ENCODE data around the gene NAPSA.
"Not testable (repeated sequence)": the region's sequence is repeated elsewhere in the genome, so short reads cannot be mapped to it uniquely, and the experiment has no call there.

The NAPSA gene

GRCh38 chr19:50365434-50366306, at the start of gene NAPSA:
Gene NAPSA (minus strand): TSS chr19:50365639. CDS start chr19:50365621, 18 bp downstream.
- DNase-seq, result no peak

GRCh38 chr19:50413531-50413930, 48.1 kb upstream of the NAPSA start:
- DNase-seq, result no peak

- DNase-seq, result no peak
These were observed 47.7 kb upstream of the NAPSA start for GRCh38 chr19:50413096-50413495.

- no peak for DNase-seq
These were observed 47.0 kb upstream of the NAPSA start for GRCh38 chr19:50412419-50412818.

GRCh38 chr19:50410109-50410508, 44.7 kb upstream of the NAPSA start:
- no peak for DNase-seq

GRCh38 chr19:50409347-50409746, 43.9 kb upstream of the NAPSA start:
- no peak for DNase-seq

GRCh38 chr19:50406829-50407228, 41.4 kb upstream of the NAPSA start:
- no peak for DNase-seq

GRCh38 chr19:50406156-50406820, 40.8 kb upstream of the NAPSA start:
- no peak for DNase-seq

- no peak for DNase-seq
These were observed 37.3 kb upstream of the NAPSA start for GRCh38 chr19:50402544-50403301.

GRCh38 chr19:50401605-50402450, 36.4 kb upstream of the NAPSA start:
- no peak for DNase-seq

- DNase-seq, result no peak
These were observed 33.9 kb upstream of the NAPSA start for GRCh38 chr19:50399368-50399745.

- no peak for DNase-seq
These were observed 33.4 kb upstream of the NAPSA start for GRCh38 chr19:50398675-50399367.

GRCh38 chr19:50394017-50394416, 28.6 kb upstream of the NAPSA start:
- DNase-seq, result no peak

GRCh38 chr19:50393589-50393988, 28.1 kb upstream of the NAPSA start:
- DNase-seq, result no peak

- DNase-seq, result no peak
These were observed 27.3 kb upstream of the NAPSA start for GRCh38 chr19:50392759-50393158.

- DNase-seq, result not testable (repeated sequence)
These were observed 25.5 kb upstream of the NAPSA start for GRCh38 chr19:50390952-50391351.

GRCh38 chr19:50390295-50390694, 24.9 kb upstream of the NAPSA start:
- DNase-seq, result not testable (repeated sequence)

GRCh38 chr19:50387868-50388245, 22.4 kb upstream of the NAPSA start:
- DNase-seq, result no peak

- peak; percentile 16 for DNase-seq
These were observed 21.9 kb upstream of the NAPSA start for GRCh38 chr19:50387176-50387867.

- DNase-seq, result no peak
These were observed 19.5 kb upstream of the NAPSA start for GRCh38 chr19:50384685-50385535.
